GM12878 (cell line): ENCODE measurements around the gene KLHL22. TPM values are rescaled to one million over a fixed set of nuclear protein-coding genes. Genes with fewer than 3 reads are reported as not detected.

Experiments
- ATAC-seq: fragments of 200-7000 bp; cut with Tn5 transposase; 3 replicates; pipeline ENCODE4 v1.9.1; 2020; ENCODE audit warnings: mild to moderate bottlenecking, moderate library complexity
- BruUV-seq: library from RNA; stranded (reverse); fragments of 400-500 nt; replicated peaks from 2 replicates; lab custom pipeline; 2021; lab: Mats Ljungman, UMichigan
- CTCF ChIA-PET: fragments of 300-600 bp; sonication (Branson Sonifier 250); formaldehyde crosslinking; extraction: SDS; loops from one replicate; lab custom pipeline; 2021; ENCODE audit warnings: inconsistent platforms; lab: Yijun Ruan, JAX
- POLR2A ChIA-PET: fragments of 350-600 bp; formaldehyde crosslinking; extraction: SDS; loops from one replicate; lab custom pipeline; 2021; ENCODE audit warnings: inconsistent platforms; lab: Charles Lee
- RAD21 ChIA-PET: fragments of 300-600 bp; sonication (Branson Sonifier 250); formaldehyde crosslinking; loops from one replicate; lab custom pipeline; 2023; ENCODE audit warnings: antibody characterized with exemption; ENCODE audit not compliant: unreplicated experiment; lab: Charles Lee
- SMC1A ChIA-PET: fragments of 300-600 bp; sonication (Branson Sonifier 250); formaldehyde crosslinking; loops from one replicate; lab custom pipeline; 2023; ENCODE audit not compliant: unreplicated experiment, uncharacterized antibody; lab: Charles Lee
- DNase-seq: peaks from one replicate; pipeline ENCODE4 v3.0.0-alpha.2; 2011; ENCODE audit warnings: low read depth, low spot score
- FAIRE-seq: peaks from 3 replicates; lab custom pipeline; 2011; peaks lifted over from hg19 to GRCh38; lab: Jason Lieb, UNC
- H2AFZ ChIP-seq: 2 replicates; pipeline ENCODE4 v1.6.0; 2011; ENCODE audit warnings: low read depth, low read length, control low read depth; ENCODE audit not compliant: control insufficient read depth
- H3K27ac ChIP-seq: 2 replicates; pipeline ENCODE4 v1.5.1; 2011; ENCODE audit warnings: control low read depth; ENCODE audit not compliant: control insufficient read depth, insufficient read depth
- H3K27me3 ChIP-seq, 2 experiments: replicated peaks in 1 of 2; 2 replicates each; pipeline versions ENCODE4 v1.6.0 to v1.6.1; 2011; ENCODE audit warnings: low read length in 1 of 2; ENCODE audit not compliant: control insufficient read depth in 2 of 2, insufficient read depth in 2 of 2
- H3K36me3 ChIP-seq, 2 experiments: 2 replicates each; pipeline ENCODE4 v1.5.1; 2011; ENCODE audit warnings: low read length in 1 of 2; ENCODE audit not compliant: control insufficient read depth in 2 of 2, insufficient read depth in 2 of 2
- H3K4me1 ChIP-seq: 2 replicates; pipeline ENCODE4 v1.6.1; 2011; ENCODE audit warnings: mild to moderate bottlenecking, low read length, moderate library complexity, mixed read lengths; ENCODE audit not compliant: control insufficient read depth, insufficient read depth
- H3K4me2 ChIP-seq: 2 replicates; pipeline ENCODE4 v1.6.0; 2011; ENCODE audit warnings: control low read depth; ENCODE audit not compliant: control insufficient read depth, insufficient read depth
- H3K4me3 ChIP-seq: fragments of 200-600 bp; sonication (generic); 2 replicates; pipeline ENCODE4 v1.5.1; 2016
- H3K79me2 ChIP-seq: 2 replicates; pipeline ENCODE4 v1.6.0; 2011; ENCODE audit warnings: low read length; ENCODE audit not compliant: control insufficient read depth, insufficient read depth
- H3K9ac ChIP-seq: 2 replicates; pipeline ENCODE4 v1.8.0; 2011; ENCODE audit warnings: low read length, control low read depth, mixed read lengths; ENCODE audit not compliant: control insufficient read depth, insufficient read depth
- H3K9me3 ChIP-seq: replicated peaks from 3 replicates; pipeline ENCODE4 v1.5.1; 2011; ENCODE audit warnings: mild to moderate bottlenecking, low read length; ENCODE audit not compliant: control insufficient read depth, insufficient read depth
- H4K20me1 ChIP-seq: 2 replicates; pipeline ENCODE4 v1.6.0; 2011; ENCODE audit not compliant: control insufficient read depth, insufficient read depth
- POU2F2 ChIP-seq: IDR thresholded peaks from 3 replicates; pipeline ENCODE4 v1.6.1; 2011; ENCODE audit warnings: low read depth, mild to moderate bottlenecking, low read length, borderline replicate concordance
- SUPT20H ChIP-seq: IDR thresholded peaks from 2 replicates; pipeline ENCODE4 v1.6.1; 2011; ENCODE audit warnings: low read depth, mild to moderate bottlenecking, low read length, moderate library complexity, borderline replicate concordance; ENCODE audit not compliant: control insufficient read depth
- ZZZ3 ChIP-seq: IDR thresholded peaks from 2 replicates; pipeline ENCODE4 v1.6.1; 2011; ENCODE audit warnings: low read depth; ENCODE audit not compliant: control insufficient read depth, insufficient read length
- WGBS: methylation state at CpG from one replicate; pipeline ENCODE4 v1.1.6; 2016; ENCODE audit warnings: low lambda C conversion rate; ENCODE audit not compliant: insufficient replicate concordance, insufficient coverage; ENCODE audit errors: missing lambda C conversion rate; 5-methylcytosine and 5-hydroxymethylcytosine counted together
- in situ Hi-C: fragments of 300-500 bp; cut with MboI; formaldehyde crosslinking; loops from 9 replicates; pipeline ENCODE4 v1.14.3; 2018; ENCODE audit warnings: mixed read lengths
- intact Hi-C: fragments of 100-400 bp; cut with micrococcal nuclease; formaldehyde crosslinking; loops from one replicate; pipeline ENCODE4 v1.14.2; 2022; ENCODE audit not compliant: unreplicated experiment
- polyA plus RNA-seq, 11 experiments: library from polyadenylated mRNA; depleted of rRNA in 4 of 11; unstranded in 6 of 11; stranded (reverse) in 5 of 11; fragments of >200 nt; fragmentation: Nextera tagmentation in 4 of 11; fragmentation: Illumina TruSeq in 1 of 11; extraction: Ambion mirVana in 4 of 11; extraction: Trizol in 1 of 11; gene quantifications; 1 replicate in 1 of 11; 2 replicates in 10 of 11; pipeline versions ENCODE4 v1.2.1 to v1.2.3, GENCODE V29; 2011 to 2016; ENCODE audit warnings: inconsistent platforms in 2 of 11, missing spikeins in 2 of 11, low read depth in 1 of 11
- total RNA-seq, 4 experiments: library from RNA; depleted of rRNA in 3 of 4; stranded (reverse); fragments of >200 nt in 3 of 4; fragmentation: Illumina TruSeq in 1 of 4; extraction: Trizol in 1 of 4; gene quantifications; 2 replicates each; pipeline versions ENCODE4 v1.2.1 to v1.2.3, GENCODE V29; 2013 to 2021
- TF ChIP-seq, protein P1 (sequence below): fragments of 450-650 bp; formaldehyde crosslinking; IDR thresholded peaks from 2 replicates; pipeline ENCODE4 v1.5.0; 2022; ENCODE audit warnings: mild to moderate bottlenecking, missing genetic modification characterization
- TF ChIP-seq, protein P2 (sequence below): fragments of 450-650 bp; IDR thresholded peaks from 2 replicates; pipeline ENCODE4 v1.6.1; 2018; ENCODE audit warnings: mild to moderate bottlenecking, low read depth, moderate library complexity; ENCODE audit not compliant: partially characterized antibody
- TF ChIP-seq, protein P3 (sequence below): fragments of 150-350 bp; IDR thresholded peaks from 2 replicates; pipeline ENCODE4 v1.6.1; 2014; ENCODE audit warnings: mild to moderate bottlenecking, low read depth, low read length

KLHL22 gene
- total and polyA plus RNA-seq, 10 of the 15 experiments (the other 5 are each of a cell fraction or from before 2014, with no cell fraction given), result 0.06 to 22.1 (median 14.2) TPM

DNA sequence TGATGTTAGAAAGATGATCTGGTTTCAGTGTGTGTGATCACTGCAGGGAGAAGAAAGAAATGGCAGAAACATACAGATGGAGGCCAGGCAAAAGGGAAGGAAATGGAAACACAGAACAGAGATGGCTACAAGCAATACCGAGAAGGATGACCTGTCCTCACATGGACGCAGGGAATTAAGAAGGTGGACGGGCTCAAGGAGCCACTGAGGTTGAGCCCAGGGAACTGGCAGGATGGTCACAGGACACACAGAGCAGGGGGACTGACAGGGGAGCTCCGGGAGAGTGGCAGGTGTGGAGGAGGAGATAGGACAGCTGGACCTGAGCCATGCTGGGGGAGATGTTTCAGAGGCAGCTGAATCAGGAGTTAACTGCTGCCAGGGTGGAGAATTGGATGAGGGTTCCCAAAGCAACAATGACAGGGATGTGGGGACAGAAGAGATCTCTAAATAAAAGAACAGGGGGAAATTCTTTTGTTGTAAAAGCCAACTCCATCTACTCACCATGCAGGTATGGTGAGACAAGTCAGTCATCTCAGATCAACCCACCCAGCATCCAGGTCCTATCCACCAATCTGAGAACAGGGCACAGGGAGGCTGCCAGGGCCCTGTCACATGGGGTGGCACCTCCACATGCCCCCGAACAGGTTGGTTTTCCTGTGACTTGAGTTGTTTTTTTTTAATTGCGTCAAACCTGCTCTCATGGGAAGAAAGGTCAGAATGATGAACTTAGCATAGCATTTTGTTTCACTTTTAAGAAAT, 26.3 kb downstream of the KLHL22 start:
- ATAC-seq (no peak), FAIRE-seq (no peak), DNase-seq (no peak)
- Histone ChIP-seq H3K4me3 (no peak overlapping the region), H3K4me1 (peaks cover 3% of the 10 kb centered on the region), H3K36me3 (peaks cover under 1 to 2% of the 10 kb centered on the region in 2 experiments; a peak in 1 of 4 replicates), H3K4me2 (no peak overlapping the region), H3K9ac (no peak overlapping the region), H4K20me1 (no peaks in the 10 kb centered on the region), H3K79me2 (no peaks in the 10 kb centered on the region), H3K27me3 (no peaks in the 10 kb centered on the region), H2AFZ (no peak overlapping the region), H3K27ac (no peak overlapping the region), H3K9me3 (no peaks in the 10 kb centered on the region)
- ChIA-PET POLR2A (no interaction called here), RAD21 (no interaction called here), SMC1A (no interaction called here), CTCF (no interaction called here)
- BruUV-seq, result no TSS peak
- 91% methylated on average over 6 of the region's 6 CpGs for whole genome bisulfite sequencing
- in situ Hi-C loops (no loop called here), intact Hi-C loops (no loop called here)
- TF ChIP-seq, protein P1, sequence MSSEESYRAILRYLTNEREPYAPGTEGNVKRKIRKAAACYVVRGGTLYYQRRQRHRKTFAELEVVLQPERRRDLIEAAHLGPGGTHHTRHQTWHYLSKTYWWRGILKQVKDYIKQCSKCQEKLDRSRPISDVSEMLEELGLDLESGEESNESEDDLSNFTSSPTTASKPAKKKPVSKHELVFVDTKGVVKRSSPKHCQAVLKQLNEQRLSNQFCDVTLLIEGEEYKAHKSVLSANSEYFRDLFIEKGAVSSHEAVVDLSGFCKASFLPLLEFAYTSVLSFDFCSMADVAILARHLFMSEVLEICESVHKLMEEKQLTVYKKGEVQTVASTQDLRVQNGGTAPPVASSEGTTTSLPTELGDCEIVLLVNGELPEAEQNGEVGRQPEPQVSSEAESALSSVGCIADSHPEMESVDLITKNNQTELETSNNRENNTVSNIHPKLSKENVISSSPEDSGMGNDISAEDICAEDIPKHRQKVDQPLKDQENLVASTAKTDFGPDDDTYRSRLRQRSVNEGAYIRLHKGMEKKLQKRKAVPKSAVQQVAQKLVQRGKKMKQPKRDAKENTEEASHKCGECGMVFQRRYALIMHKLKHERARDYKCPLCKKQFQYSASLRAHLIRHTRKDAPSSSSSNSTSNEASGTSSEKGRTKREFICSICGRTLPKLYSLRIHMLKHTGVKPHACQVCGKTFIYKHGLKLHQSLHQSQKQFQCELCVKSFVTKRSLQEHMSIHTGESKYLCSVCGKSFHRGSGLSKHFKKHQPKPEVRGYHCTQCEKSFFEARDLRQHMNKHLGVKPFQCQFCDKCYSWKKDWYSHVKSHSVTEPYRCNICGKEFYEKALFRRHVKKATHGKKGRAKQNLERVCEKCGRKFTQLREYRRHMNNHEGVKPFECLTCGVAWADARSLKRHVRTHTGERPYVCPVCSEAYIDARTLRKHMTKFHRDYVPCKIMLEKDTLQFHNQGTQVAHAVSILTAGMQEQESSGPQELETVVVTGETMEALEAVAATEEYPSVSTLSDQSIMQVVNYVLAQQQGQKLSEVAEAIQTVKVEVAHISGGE (CRISPR knock-in tag), result no peak
- TF ChIP-seq, protein P2, sequence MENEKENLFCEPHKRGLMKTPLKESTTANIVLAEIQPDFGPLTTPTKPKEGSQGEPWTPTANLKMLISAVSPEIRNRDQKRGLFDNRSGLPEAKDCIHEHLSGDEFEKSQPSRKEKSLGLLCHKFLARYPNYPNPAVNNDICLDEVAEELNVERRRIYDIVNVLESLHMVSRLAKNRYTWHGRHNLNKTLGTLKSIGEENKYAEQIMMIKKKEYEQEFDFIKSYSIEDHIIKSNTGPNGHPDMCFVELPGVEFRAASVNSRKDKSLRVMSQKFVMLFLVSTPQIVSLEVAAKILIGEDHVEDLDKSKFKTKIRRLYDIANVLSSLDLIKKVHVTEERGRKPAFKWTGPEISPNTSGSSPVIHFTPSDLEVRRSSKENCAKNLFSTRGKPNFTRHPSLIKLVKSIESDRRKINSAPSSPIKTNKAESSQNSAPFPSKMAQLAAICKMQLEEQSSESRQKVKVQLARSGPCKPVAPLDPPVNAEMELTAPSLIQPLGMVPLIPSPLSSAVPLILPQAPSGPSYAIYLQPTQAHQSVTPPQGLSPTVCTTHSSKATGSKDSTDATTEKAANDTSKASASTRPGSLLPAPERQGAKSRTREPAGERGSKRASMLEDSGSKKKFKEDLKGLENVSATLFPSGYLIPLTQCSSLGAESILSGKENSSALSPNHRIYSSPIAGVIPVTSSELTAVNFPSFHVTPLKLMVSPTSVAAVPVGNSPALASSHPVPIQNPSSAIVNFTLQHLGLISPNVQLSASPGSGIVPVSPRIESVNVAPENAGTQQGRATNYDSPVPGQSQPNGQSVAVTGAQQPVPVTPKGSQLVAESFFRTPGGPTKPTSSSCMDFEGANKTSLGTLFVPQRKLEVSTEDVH, result no peak
- TF ChIP-seq, protein P3, sequence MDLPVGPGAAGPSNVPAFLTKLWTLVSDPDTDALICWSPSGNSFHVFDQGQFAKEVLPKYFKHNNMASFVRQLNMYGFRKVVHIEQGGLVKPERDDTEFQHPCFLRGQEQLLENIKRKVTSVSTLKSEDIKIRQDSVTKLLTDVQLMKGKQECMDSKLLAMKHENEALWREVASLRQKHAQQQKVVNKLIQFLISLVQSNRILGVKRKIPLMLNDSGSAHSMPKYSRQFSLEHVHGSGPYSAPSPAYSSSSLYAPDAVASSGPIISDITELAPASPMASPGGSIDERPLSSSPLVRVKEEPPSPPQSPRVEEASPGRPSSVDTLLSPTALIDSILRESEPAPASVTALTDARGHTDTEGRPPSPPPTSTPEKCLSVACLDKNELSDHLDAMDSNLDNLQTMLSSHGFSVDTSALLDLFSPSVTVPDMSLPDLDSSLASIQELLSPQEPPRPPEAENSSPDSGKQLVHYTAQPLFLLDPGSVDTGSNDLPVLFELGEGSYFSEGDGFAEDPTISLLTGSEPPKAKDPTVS, result no peak
- TF ChIP-seq POU2F2, result no peak
- no peak for TF ChIP-seq SUPT20H
- no peak for TF ChIP-seq ZZZ3
